ENCODE measurements around the gene DKKL1.

Gene DKKL1

DNA sequence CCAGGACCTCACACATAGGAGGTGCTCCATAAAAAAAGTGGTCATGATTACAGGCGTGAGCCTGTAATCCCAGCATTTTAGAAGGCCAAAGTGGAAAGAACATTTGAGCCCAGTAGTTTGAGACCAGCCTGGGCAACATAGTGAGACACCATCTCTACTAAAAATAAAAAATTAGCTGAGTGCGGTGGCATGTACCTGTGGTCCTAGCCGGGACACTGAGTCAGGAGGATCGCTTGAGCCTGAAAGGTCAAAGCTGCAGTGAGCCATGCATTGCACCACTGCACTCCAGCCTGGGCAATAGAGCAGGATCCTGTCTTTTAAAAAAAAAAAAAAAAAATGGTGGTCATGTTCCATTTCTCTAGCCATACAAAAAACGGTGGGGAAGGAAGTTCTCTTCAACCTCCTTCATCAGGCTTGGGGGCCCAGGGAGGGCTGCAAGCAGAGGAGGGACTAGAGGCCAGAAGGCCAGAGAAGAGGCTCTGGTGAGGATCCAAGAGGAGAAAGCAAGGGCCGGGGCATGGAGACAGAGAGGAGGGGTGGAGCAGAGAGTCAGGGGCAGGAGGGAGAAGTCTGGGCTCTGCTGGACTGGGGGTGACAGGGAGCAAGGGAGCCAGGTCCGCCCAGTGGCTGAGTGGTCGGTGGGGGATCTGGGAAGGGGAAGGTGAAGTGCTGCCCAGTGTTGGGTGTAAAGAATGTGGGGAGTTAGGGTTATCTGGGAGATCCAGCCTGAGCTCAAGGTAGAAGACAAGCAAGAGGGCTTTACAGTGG is 33.2 kb downstream of the DKKL1 start:
- TF ChIP-seq, protein P1, sequence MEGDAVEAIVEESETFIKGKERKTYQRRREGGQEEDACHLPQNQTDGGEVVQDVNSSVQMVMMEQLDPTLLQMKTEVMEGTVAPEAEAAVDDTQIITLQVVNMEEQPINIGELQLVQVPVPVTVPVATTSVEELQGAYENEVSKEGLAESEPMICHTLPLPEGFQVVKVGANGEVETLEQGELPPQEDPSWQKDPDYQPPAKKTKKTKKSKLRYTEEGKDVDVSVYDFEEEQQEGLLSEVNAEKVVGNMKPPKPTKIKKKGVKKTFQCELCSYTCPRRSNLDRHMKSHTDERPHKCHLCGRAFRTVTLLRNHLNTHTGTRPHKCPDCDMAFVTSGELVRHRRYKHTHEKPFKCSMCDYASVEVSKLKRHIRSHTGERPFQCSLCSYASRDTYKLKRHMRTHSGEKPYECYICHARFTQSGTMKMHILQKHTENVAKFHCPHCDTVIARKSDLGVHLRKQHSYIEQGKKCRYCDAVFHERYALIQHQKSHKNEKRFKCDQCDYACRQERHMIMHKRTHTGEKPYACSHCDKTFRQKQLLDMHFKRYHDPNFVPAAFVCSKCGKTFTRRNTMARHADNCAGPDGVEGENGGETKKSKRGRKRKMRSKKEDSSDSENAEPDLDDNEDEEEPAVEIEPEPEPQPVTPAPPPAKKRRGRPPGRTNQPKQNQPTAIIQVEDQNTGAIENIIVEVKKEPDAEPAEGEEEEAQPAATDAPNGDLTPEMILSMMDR (IDR thresholded peaks at IDR 0.05; ENCODE audit: borderline replicate concordance, control extremely low read depth, extremely low read depth, insufficient read depth, missing control alignments): no peak
- in situ Hi-C loops (cut with MboI; ENCODE audit: low sequenced_read_pairs, unreplicated experiment): no loop called here
- DNase-seq (ENCODE audit: low spot score): no peak

DNA sequence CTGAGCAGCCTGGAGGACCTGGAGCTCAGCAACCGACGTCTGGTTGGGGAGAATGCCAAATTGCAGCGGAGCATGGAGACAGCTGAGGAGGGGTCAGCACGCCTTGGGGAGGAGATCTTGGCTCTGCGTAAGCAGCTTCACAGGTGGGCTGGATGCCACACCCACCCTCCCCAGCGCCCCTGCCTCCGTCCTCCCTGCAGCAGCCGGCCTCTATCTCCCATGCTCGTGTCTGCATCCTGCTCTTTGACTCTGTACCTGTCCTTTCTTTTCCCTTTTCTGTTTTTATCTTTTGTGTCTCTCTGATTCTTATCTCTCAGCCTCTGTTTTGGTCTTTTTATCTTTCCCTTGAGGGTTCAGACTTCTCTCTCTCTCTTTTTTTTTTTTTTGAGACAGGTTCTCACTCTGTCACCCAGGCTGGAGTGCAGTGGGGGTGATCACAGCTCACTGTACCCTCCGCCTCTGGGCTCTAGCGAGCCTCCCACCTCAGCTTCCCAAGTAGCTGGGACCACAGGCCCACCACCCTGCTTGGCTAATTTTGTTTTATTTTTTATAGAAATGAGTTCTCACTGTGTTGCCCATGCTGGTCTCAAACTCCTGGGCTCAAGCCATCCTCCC is 34.4 kb downstream of the DKKL1 start:
- DNase-seq (ENCODE audit: low spot score): no peak
- in situ Hi-C loops (cut with MboI; ENCODE audit: low sequenced_read_pairs, unreplicated experiment): no loop called here
- TF ChIP-seq, protein P1 (IDR thresholded peaks at IDR 0.05; ENCODE audit: borderline replicate concordance, control extremely low read depth, extremely low read depth, insufficient read depth, missing control alignments): no peak

DNA sequence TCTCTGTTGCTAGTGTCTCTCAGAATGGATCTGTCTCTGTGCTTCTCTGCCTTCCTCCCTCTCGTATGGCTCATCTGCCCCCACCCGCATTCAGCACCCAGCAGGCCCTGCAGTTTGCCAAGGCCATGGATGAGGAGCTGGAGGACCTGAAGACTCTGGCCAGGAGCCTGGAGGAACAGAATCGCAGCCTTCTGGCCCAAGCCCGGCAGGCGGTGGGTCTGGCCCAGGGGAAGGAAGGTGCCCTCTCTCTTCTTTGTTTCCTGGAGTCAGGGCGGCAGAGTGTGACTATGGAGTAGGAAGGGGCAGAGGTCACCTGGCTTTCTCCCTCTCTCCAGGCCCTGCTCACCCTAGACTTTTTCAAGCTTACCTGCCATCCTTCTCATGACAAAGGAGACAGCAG is 35.3 kb downstream of the DKKL1 start:
- no peak for DNase-seq (ENCODE audit: low spot score)
- TF ChIP-seq, protein P1 (IDR thresholded peaks at IDR 0.05; ENCODE audit: borderline replicate concordance, control extremely low read depth, extremely low read depth, insufficient read depth, missing control alignments): no peak
- in situ Hi-C loops (cut with MboI; ENCODE audit: low sequenced_read_pairs, unreplicated experiment): no loop called here

DNA sequence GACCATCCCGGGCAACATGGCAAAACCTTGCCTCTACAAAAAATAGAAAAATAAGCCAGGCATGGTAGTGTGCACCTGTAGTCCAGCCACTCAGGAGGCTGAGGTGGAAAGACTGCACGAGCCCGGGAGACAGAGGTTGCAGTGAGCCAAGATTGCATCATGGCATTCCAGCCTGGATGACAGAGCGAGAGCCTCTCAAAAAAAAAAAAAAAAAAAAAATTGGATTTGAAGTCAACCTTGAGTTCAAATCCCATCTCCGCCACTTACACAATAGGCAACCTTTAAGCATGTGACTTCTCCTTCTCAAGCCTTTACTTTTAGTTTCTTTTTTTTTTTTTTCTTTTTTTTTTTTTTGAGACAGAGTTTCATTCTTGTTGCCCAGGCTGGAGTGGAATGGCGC is 36.4 kb downstream of the DKKL1 start:
- no peak for DNase-seq (ENCODE audit: low spot score)
- in situ Hi-C loops (cut with MboI; ENCODE audit: low sequenced_read_pairs, unreplicated experiment): no loop called here
- TF ChIP-seq, protein P1 (IDR thresholded peaks at IDR 0.05; ENCODE audit: borderline replicate concordance, control extremely low read depth, extremely low read depth, insufficient read depth, missing control alignments): no peak

DNA sequence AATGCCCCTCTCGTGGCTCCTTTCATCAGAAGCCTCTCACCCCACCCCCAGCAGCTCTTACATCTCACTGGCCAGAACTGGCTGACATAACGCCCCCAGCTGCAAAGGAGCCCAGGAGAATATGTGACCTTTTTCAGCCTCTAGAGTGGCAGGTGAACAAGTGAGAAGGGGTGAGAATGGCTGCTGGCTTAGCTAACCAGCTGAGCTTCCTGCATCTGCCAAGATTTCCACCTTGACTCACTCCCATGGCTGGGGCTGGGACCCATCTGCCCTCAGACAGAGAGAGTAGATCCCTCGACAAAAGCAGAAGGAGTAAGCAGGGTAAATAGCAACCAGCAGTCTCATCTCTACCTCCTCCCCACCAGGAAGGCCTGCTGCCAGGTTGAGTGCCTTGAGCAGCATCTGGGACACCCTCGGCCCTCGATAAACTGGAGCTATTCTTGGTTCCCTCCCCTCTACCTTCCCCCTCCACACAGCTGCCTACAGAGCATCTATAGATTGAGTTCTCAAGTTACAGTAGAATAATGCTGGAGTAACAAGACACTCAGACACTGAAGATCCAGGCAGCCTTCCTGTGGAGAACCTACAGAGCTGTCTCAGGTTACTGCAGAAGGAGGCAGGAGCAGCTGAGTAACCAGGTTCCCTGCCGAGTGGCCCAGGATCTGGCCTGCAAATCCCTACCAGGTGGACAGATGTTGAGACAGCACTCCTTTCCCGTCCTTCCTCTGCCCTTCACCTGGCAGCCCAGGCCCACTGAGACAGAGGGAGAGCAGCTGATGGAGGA is 39.9 kb downstream of the DKKL1 start:
- DNase-seq (ENCODE audit: low spot score): no peak
- in situ Hi-C loops (cut with MboI; ENCODE audit: low sequenced_read_pairs, unreplicated experiment): no loop called here
- TF ChIP-seq, protein P1 (IDR thresholded peaks at IDR 0.05; ENCODE audit: borderline replicate concordance, control extremely low read depth, extremely low read depth, insufficient read depth, missing control alignments): no peak

DNA sequence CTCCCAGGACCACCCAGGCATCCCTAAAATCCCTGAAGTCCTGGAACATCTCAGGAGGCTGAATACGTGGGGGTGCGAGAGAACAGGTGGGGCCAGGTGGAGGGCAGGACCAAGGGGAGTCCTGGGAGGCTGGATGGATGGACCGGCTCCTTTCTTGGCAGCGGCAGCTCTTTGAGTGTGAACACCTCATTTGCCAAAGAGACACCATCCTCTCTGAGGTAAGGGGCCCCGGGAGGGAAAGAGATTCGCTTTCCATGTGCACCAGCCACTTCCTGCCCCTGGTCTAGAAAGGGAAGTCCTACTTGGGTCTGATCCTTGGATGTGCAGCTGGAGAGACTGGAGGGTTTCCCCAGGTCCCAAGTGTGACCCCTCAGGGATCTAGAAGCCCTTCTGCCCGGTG is 43.4 kb downstream of the DKKL1 start:
- TF ChIP-seq, protein P1 (IDR thresholded peaks at IDR 0.05; ENCODE audit: borderline replicate concordance, control extremely low read depth, extremely low read depth, insufficient read depth, missing control alignments): no peak
- in situ Hi-C loops (cut with MboI; ENCODE audit: low sequenced_read_pairs, unreplicated experiment): no loop called here

More for the DNA sequence above, 43.4 kb downstream of the DKKL1 start:
- DNase-seq (ENCODE audit: low spot score): no peak
